GM19397 (cell line): ENCODE measurements around the gene MTHFD1L.
"Not testable (repeated sequence)": the region's sequence is repeated elsewhere in the genome, so short reads cannot be mapped to it uniquely, and the experiment has no call there.

ENCODE experiments used
- ATAC-seq: cut with Tn5 transposase; IDR thresholded peaks from one replicate; pipeline ENCODE4 v1.9.1; 2021; ENCODE audit warnings: mild to moderate bottlenecking, moderate library complexity; ENCODE audit not compliant: unreplicated experiment

MTHFD1L gene

DNA sequence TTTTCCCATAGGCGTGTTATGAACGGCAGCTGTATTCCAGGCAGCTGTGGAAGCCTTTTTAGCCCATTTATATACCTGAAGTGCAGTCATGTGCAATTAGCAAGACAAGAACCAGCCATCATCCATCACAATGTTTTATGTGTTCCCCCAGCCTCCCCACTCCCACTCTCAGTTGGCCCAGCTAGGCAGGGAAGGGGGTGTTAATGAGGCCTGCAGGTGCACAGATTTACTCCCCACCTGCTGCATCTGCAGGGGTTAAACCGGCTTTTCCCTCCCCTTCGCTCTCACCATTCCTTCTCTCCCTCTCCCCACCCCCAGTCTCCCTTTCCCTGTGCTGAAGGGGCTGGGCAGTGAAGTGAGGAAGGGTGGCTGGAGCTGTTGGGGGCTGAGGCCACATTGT is 224.5 kb downstream of the MTHFD1L start:
- ATAC-seq: no peak

DNA sequence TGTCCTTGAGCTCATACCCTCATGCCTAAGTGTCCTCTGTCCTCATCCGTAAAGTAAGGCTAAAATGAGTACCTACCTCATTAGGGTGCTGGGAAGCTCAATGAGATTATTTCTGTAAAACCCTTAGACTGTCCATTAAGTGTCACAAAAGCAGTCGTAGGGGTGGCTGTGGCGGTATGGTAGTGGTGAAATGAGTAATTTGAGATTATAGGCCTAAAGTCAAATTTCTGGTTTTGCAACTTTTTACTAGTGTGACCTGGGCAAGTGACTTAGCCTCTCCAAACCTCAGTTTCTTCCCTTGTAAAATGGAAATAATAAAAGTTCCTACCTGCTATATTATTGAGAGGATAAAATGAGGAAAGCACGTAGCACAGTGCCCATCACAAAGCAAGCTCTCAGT is 226.1 kb downstream of the MTHFD1L start:
- no peak for ATAC-seq

DNA sequence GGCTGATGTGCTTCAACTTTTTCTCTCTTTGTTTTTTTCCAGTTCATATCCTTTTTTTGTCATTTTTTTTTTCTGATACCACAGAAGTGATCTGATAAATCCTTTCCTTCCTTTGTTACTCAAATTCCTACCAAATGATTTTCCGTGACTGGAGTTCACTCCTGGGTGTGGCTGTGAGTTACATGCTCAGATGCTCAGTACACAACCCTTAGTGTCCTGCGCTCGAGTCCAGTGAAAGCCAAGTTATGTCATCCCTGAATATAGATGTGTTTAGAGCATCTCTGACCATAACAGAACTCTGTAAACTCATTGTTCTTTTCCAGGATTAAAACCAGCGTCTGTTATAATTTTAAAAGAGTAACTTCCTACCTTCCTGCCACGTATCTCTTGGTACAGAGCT is 227.1 kb downstream of the MTHFD1L start:
- no peak for ATAC-seq

- ATAC-seq: no peak
Observed at GRCh38 chr6:151093706-151094105, 228.2 kb downstream of the MTHFD1L start.

DNA sequence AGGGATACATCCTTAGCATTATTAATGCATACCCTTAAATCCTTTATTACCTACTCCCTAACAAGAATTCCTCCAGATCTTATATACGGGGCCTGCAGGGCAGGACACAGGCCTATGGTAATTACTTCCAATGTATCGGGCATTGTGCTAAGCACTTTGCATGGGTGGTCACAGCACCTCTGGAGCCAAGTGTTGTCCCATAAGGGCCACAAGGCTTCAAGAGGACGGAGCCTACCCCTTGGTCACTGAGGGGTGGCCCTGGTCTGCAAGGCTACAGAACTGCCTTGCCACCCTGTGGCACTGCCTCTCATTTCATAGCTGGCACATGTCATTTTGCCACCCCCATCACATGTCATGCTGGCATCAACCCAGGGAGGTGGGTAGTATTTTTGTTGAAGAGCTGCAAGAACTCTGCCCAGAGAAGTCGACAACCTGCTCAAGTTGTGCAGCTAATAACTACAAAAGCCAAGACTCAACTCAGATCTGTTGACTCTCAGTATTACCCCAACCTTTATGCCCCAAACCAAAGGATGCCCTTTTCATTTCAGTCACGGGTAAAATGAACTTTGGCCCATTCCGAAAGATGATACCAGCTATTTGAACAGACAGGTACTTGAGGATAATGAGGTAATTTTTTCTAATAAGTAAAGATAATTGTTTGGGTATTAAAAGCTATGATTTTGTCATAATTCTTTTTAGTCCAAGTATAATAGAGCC is 230.2 kb downstream of the MTHFD1L start:
- no peak for ATAC-seq

- no peak for ATAC-seq
Observed at GRCh38 chr6:151096255-151096612, 230.7 kb downstream of the MTHFD1L start.

DNA sequence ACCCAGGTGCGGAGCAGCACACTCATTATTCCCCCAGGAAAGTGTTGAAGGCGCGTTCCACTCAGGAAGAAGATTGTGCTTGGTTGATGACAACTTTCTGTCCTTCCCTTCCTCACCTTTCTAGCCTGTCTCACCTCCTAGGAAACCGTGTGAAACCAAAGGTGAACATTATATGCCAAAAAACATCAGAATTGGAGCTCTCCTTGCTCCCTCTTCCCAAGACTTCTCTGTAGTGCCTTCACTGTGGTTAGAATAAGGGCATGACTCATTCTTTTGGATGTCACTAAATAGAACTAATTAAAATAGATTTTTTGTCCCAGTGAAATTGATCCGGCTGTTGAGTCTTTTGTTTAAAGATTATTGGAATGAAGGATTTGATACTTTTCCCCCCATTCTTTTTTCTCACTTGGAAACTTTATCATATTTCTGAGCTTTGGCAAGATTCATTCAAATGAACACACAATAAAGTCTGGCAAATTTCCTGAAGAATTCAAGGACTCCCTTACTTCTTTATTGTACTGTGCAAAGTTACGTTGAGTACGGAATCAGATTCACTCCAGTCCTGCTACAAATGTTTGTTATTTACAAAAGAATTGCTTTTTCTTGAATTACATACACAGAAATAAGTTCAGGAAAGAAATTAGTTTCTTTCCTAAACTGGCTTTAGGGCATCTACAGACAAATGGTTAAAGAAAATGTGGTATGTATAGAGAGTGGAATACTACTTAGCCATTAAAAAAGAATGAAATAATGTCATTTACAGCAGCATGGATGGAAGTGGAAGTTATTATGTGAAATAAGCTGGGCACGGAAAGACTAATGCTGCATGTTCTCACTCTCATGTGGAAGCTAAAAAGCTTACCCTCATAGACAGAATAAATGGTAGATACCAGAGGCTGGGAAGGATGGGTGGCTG is 231.4 kb downstream of the MTHFD1L start:
- ATAC-seq: no peak

- ATAC-seq: no peak
Observed at GRCh38 chr6:151098166-151098565, 232.7 kb downstream of the MTHFD1L start.

- no peak for ATAC-seq
Observed at GRCh38 chr6:151100326-151100725, 234.8 kb downstream of the MTHFD1L start.

GRCh38 chr6:151101161-151101815 is 235.8 kb downstream of the MTHFD1L start:
- ATAC-seq: no peak

- ATAC-seq: no peak
Observed at GRCh38 chr6:151101816-151102694, 236.6 kb downstream of the MTHFD1L start.

GRCh38 chr6:151103266-151103665 is 237.8 kb downstream of the MTHFD1L start:
- no peak for ATAC-seq

DNA sequence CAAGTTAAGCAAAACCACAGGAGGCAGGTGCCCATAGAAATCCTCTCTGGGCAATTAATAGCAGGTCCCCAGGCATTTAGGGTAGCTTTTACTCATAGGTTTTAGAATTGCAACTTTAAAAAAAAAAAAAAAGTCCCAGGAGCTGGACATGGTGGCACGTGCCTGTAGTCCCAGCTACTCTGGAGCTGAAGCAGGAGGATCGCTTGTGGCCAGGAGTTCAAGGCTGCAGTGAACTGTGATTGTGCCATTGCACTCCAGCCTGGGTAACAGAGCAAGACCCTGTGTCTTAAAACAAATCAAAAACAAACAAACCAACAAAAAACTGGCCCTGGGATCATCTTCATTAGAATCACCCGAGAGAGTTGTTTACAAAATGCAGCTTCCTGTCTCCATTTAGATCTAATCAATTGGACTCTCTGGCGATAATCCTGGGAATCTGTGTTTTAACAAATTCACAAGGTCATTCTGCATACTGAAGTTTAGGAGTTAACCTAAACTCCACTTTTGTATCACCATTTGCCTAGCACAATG is 242.5 kb downstream of the MTHFD1L start:
- no peak for ATAC-seq

- no peak for ATAC-seq
Observed at GRCh38 chr6:151108548-151108947, 243.0 kb downstream of the MTHFD1L start.

DNA sequence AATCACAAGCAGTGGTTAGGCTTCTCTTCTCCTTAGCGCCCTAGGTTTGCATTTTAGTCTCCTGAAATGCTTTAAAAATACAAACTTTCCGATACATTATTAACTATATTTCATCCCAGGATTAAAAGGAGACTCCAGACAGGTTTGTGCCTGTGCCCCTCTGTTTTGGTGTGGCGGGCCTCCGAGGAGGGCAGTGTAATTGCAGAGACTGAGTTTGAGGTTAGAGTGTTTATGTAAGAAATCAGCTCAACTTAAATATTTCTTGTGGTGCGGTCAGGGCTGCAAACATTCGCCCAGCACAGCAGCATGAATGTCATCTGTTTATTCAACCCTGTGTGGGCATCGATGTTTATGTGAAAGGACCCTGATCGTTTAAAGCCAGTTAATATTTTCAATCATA is 243.9 kb downstream of the MTHFD1L start:
- no peak for ATAC-seq

DNA sequence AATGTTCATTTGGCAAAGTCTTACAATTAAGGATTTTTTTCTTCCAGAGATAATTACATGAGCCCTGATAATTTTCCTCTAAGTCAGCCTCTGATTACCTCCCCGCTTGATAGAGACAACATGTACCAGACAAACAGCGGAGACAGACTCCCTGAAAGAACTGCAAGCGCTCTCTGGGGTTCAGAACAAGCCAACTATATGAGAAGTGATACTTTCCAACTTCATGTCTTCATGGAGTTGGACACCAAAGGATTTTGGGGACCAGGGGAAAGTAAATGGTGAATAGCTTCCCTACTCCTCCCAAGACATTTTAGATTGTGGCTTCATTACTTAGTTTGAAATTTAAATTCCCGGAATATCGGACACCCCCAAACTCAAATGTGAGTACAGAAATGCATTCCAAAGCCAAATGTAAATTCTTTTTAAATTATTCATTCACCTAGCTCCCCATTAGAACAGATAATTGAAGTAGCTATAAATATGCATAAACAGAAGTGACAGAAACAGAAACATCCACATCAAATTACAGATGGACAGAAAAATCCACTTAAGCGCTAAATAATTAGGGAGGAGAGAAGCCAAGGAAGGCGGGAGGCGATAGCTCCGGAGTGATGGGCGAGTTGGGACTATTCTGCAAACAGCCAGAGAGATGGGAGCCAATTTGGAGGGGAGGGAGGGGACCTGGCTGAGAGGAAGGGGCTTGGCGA is 244.5 kb downstream of the MTHFD1L start:
- ATAC-seq: no peak

DNA sequence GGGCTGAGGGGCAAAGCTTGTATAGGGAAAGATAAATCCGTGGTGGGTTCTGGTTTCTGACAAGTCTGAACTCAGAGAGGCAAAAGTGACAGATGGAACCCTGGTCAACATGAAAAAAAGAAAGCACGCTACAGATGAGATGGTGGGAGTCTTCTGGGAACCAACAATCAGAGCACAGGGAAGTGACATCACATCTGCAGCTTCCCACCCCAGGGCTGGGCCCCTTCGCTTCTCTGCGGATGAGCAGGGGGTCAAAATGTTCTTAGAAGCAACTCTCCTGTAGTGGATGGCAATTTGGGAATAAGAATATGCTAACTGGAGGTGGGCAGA is 245.0 kb downstream of the MTHFD1L start:
- no peak for ATAC-seq

- no peak for ATAC-seq
Observed at GRCh38 chr6:151111670-151112069, 246.2 kb downstream of the MTHFD1L start.

- no peak for ATAC-seq
Observed at GRCh38 chr6:151112130-151112529, 246.6 kb downstream of the MTHFD1L start.

DNA sequence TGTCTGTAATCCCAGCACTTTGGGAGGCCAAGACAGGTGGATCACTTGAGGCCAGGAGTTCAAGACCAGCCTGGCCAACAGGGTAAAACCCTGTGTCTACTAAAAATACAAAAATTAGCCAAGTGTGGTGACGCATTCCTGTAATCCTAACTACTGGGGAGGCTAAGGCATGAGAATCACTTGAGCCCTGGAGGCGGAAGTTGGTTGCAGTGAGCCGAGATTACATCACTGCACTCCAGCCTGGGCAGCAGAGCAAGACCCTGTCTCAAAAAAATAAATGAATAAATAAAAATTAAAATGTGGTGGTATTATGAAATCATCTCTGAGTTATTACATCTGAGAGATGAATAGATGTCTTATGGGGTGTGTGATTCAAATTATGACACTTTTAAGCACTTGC is 247.4 kb downstream of the MTHFD1L start:
- ATAC-seq: not testable (repeated sequence)
